GM23248 (cell line): Measurements from ENCODE around the gene KRTAP22-2. TPM values are rescaled to one million over a fixed set of nuclear protein-coding genes. Genes with fewer than 3 reads are reported as not detected.

ENCODE experiments used
- DNase-seq: peaks from one replicate; pipeline ENCODE4 v3.0.0-alpha.2; 2015
- H2AFZ ChIP-seq: fragments of 200-600 bp; sonication (generic); 2 replicates; pipeline ENCODE4 v1.6.1; 2016; ENCODE audit warnings: antibody characterized with exemption
- H3F3A ChIP-seq: fragments of 200-600 bp; sonication (generic); 2 replicates; pipeline ENCODE4 v1.6.1; 2016; ENCODE audit warnings: mild to moderate bottlenecking, antibody characterized with exemption, mixed run types; ENCODE audit not compliant: insufficient read depth
- H3K27ac ChIP-seq: fragments of 200-600 bp; sonication (generic); 2 replicates; pipeline ENCODE4 v1.5.1; 2016; ENCODE audit warnings: mild to moderate bottlenecking
- H3K27me3 ChIP-seq: fragments of 200-600 bp; sonication (generic); replicated peaks from 2 replicates; pipeline ENCODE4 v1.6.1; 2016; ENCODE audit warnings: mild to moderate bottlenecking; ENCODE audit not compliant: insufficient read depth
- H3K36me3 ChIP-seq: fragments of 200-600 bp; sonication (generic); 2 replicates; pipeline ENCODE4 v1.6.1; 2016; ENCODE audit warnings: low read depth, mild to moderate bottlenecking
- H3K4me1 ChIP-seq: fragments of 200-600 bp; sonication (generic); 2 replicates; pipeline ENCODE4 v1.6.1; 2016; ENCODE audit warnings: mild to moderate bottlenecking; ENCODE audit not compliant: insufficient read depth
- H3K4me2 ChIP-seq: fragments of 200-600 bp; sonication (generic); one replicate; pipeline ENCODE4 v1.6.1; 2016; ENCODE audit warnings: mild to moderate bottlenecking; ENCODE audit not compliant: unreplicated experiment
- H3K4me3 ChIP-seq: fragments of 200-600 bp; sonication (generic); 2 replicates; pipeline ENCODE4 v1.5.1; 2016; ENCODE audit warnings: mild to moderate bottlenecking
- H3K79me2 ChIP-seq: fragments of 200-600 bp; sonication (generic); 2 replicates; pipeline ENCODE4 v1.6.1; 2016; ENCODE audit warnings: mild to moderate bottlenecking; ENCODE audit not compliant: insufficient read depth
- H3K9ac ChIP-seq: fragments of 200-600 bp; sonication (generic); 2 replicates; pipeline ENCODE4 v1.6.1; 2016; ENCODE audit warnings: mild to moderate bottlenecking
- H3K9me2 ChIP-seq: fragments of 200-600 bp; sonication (generic); 2 replicates; pipeline ENCODE4 v1.6.1; 2016; ENCODE audit warnings: mixed run types, mild to moderate bottlenecking, moderate library complexity; ENCODE audit not compliant: insufficient read depth
- H3K9me3 ChIP-seq: fragments of 200-600 bp; sonication (generic); one replicate; pipeline ENCODE4 v1.6.1; 2017; ENCODE audit warnings: low read depth
- H4K20me1 ChIP-seq: fragments of 200-600 bp; sonication (generic); 2 replicates; pipeline ENCODE4 v1.6.0; 2016; ENCODE audit not compliant: insufficient read depth
- EZH2 ChIP-seq: fragments of 200-600 bp; sonication (generic); IDR thresholded peaks from 2 replicates; pipeline ENCODE4 v1.6.1; 2018; ENCODE audit warnings: antibody characterized with exemption, mild to moderate bottlenecking; ENCODE audit not compliant: insufficient read depth, poor library complexity, severe bottlenecking
- EZH2phosphoT487 ChIP-seq: fragments of 200-600 bp; sonication (generic); IDR thresholded peaks from 2 replicates; pipeline ENCODE4 v1.6.1; 2018; ENCODE audit warnings: antibody characterized with exemption, moderate library complexity, mild to moderate bottlenecking, low read depth; ENCODE audit not compliant: insufficient read depth
- WGBS, 2 experiments: methylation state at CpG; one replicate each; pipeline ENCODE4 v1.1.6; 2015 to 2017; ENCODE audit warnings: low lambda C conversion rate in 2 of 2, low coverage in 1 of 2; ENCODE audit errors: missing lambda C conversion rate in 2 of 2; 5-methylcytosine and 5-hydroxymethylcytosine counted together
- in situ Hi-C: fragments of 300-500 bp; cut with MboI; formaldehyde crosslinking; loops from 2 replicates; pipeline ENCODE4 v1.15.0; 2020
- polyA plus RNA-seq: library from polyadenylated mRNA; unstranded; fragments of >200 nt; fragmentation: Nextera tagmentation; extraction: Ambion mirVana; gene quantifications from 2 replicates; pipeline ENCODE4 v1.2.1, GENCODE V29; 2016
- total RNA-seq: library from RNA; depleted of rRNA; stranded (reverse); fragments of >200 nt; shearing (Covaris generic); gene quantifications from 2 replicates; pipeline ENCODE4 v1.2.3, GENCODE V29; 2014

Gene KRTAP22-2
- total and polyA plus RNA-seq, 2 experiments from 2014 or later: not detected

DNA sequence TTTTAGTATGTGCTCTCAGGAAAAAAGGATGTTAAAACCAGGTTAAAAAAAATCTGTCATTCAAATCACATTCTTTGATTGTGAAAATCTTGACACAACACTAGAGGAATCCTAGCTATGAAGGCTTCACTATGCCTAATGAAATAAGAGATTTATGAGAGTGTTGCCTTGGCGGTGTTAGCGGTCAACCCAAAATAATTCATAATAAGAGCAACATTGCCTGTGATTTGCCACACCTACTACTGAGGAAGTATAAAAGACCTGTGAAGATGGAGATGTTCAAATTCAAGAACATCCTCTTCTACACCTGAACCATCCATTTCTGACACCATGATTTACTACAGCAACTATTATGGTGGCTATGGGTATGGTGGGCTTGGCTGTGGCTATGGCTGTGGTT, 25.9 kb upstream of the KRTAP22-2 start, which contains the start of gene KRTAP20-1:
TSS of gene KRTAP20-1 (plus strand) at position 301 of the 400 bp plus-strand sequence. CDS start at position 331, 30 bp downstream.
- no peaks in the 10 kb centered on the region for H3F3A ChIP-seq
- H3K9me2 ChIP-seq: no peaks in the 10 kb centered on the region
- no peaks in the 10 kb centered on the region for H3K79me2 ChIP-seq
- 65 to 73% methylated on average over 2 of the region's 2 CpGs for WGBS, 2 experiments
- no peak within 1 kb of the TSS for H3K4me3 ChIP-seq
- no peaks in the 10 kb centered on the region for H3K4me1 ChIP-seq
- no peaks in the 10 kb centered on the region for H3K27me3 ChIP-seq
- no peaks in the 10 kb centered on the region for H4K20me1 ChIP-seq
- no peak within 1 kb of the TSS for H3K9ac ChIP-seq
- in situ Hi-C loops: no loop called here
- H2AFZ ChIP-seq: no peak within 1 kb of the TSS
- no peak for TF ChIP-seq EZH2phosphoT487
- TF ChIP-seq EZH2: no peak
- H3K4me2 ChIP-seq: no peak within 1 kb of the TSS
- H3K36me3 ChIP-seq: no peaks in the 10 kb centered on the region
- no peak within 1 kb of the TSS for H3K27ac ChIP-seq
- no peak for DNase-seq
- H3K9me3 ChIP-seq: no peaks in the 10 kb centered on the region

DNA sequence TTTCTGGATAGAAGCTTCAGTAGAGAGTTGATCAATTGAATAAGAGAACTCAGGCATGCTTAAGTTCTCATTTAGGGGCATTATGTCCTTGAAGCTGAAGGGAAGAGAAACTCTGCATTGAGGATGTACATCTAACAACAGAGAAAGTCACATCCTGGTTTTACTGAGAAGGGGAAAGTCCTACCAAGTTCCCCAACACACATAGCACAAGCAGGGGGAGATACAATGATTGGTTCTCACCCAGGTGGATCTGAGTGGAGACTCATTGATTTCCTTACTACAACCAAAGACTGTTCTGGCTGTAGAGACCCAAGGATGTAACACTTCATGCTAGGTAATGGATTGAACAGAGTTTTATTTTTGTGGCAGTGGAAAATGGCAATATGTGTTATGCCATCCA, 25.0 kb upstream of the KRTAP22-2 start:
- no peak overlapping the region for H3K9ac ChIP-seq
- no peak overlapping the region for H3K4me3 ChIP-seq
- TF ChIP-seq EZH2phosphoT487 (no peak), EZH2 (no peak)

DNA sequence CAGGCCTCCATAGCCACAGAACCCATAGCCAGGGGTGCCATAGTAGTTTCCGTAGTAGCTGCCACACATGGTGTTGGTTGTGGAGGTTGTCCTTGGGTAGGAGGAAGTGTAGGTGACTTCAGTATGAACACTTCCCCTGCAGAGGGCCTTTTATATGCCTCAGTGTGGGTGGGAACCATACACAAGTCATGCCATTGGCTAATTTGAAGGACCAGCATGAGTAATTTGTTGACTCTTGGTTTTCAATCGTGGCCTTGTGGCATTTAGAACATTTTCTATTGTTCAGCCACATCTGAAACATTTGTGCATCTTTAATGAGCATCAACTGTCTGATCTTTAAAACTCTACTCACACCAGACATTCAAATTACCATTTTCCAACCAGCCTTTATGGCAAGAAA, 23.6 kb upstream of the KRTAP22-2 start, which contains the start of gene KRTAP6-1:
TSS of gene KRTAP6-1 (minus strand) at position 95 of the 400 bp plus-strand sequence. CDS start at position 69, 26 bp downstream.
- TF ChIP-seq EZH2: no peak
- no peak for TF ChIP-seq EZH2phosphoT487
- WGBS, 2 experiments: 17 to 29% methylated on average over 2 of the region's 2 CpGs
- Histone ChIP-seq H3K36me3 (no peaks in the 10 kb centered on the region), H3K4me1 (no peaks in the 10 kb centered on the region), H3K79me2 (no peaks in the 10 kb centered on the region), H3K9me3 (peaks cover 4% of the 10 kb centered on the region), H2AFZ (no peak within 1 kb of the TSS), H3K4me3 (no peak within 1 kb of the TSS), H3K4me2 (no peak within 1 kb of the TSS), H3F3A (no peaks in the 10 kb centered on the region), H3K9ac (no peak within 1 kb of the TSS), H4K20me1 (no peaks in the 10 kb centered on the region), H3K27me3 (no peaks in the 10 kb centered on the region), H3K27ac (no peak within 1 kb of the TSS), H3K9me2 (no peaks in the 10 kb centered on the region)
- no peak for DNase-seq
- in situ Hi-C loops: no loop called here

More for the DNA sequence above, 25.0 kb upstream of the KRTAP22-2 start:
- Histone ChIP-seq H3F3A (no peaks in the 10 kb centered on the region), H3K9me2 (no peaks in the 10 kb centered on the region), H3K4me2 (no peak overlapping the region), H2AFZ (no peak overlapping the region), H3K9me3 (no peaks in the 10 kb centered on the region), H3K27me3 (no peaks in the 10 kb centered on the region), H3K27ac (no peak overlapping the region), H4K20me1 (no peaks in the 10 kb centered on the region), H3K79me2 (no peaks in the 10 kb centered on the region), H3K4me1 (no peaks in the 10 kb centered on the region), H3K36me3 (no peaks in the 10 kb centered on the region)
- no peak for DNase-seq
- in situ Hi-C loops: no loop called here

DNA sequence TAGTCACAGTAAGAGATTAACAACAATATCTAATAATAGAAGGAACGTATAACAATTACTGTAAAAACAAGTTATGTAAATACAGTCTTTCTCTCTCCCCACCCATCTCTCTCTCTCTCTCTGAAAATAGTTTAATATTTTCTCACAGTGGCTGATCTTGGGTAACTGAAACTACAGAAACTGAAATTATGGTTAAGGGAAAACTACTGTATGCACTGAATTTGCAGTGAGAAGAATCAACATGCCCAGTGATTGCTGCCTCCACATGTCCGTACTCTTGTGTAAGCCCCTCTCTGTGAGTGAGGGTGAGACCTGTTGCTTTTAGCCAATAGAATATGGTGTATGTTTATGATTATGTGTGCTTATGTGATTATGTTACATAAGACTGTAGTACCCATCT, 21.9 kb upstream of the KRTAP22-2 start:
- H3K27me3 ChIP-seq: no peaks in the 10 kb centered on the region
- H4K20me1 ChIP-seq: no peaks in the 10 kb centered on the region
- no peaks in the 10 kb centered on the region for H3K4me1 ChIP-seq
- H3K4me2 ChIP-seq: no peak overlapping the region
- H3K4me3 ChIP-seq: no peak overlapping the region
- TF ChIP-seq EZH2 (no peak), EZH2phosphoT487 (no peak)
- H3K36me3 ChIP-seq: no peaks in the 10 kb centered on the region
- H3K9me2 ChIP-seq: no peaks in the 10 kb centered on the region
- DNase-seq: no peak
- H3K9me3 ChIP-seq: peaks cover 5% of the 10 kb centered on the region
- H3F3A ChIP-seq: no peaks in the 10 kb centered on the region
- 38 to 44% methylated on average over 2 of the region's 2 CpGs for WGBS, 2 experiments
- no peak overlapping the region for H3K27ac ChIP-seq
- H3K9ac ChIP-seq: no peak overlapping the region
- no peaks in the 10 kb centered on the region for H3K79me2 ChIP-seq
- no peak overlapping the region for H2AFZ ChIP-seq
- in situ Hi-C loops: no loop called here

DNA sequence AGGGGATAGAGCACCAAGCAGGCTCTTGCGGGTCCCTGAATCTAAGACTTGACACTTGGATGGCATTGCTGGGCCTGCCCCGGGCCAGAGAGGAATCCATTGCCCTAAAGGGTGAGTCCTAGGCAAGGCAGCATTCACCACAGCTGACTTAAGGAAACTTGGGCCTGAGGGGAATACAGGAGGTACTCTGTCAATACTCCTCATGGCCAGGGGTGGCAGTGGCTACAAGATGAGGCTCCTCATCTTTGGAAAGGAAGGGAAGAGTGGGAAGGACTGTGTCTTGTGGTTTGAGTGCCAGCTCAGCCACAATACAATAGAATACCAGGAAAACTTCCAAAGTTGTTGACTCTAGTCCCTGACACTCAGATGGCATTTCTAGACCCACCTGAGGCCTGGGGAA, 15.8 kb upstream of the KRTAP22-2 start:
- 30 to 32% methylated on average over 2 of the region's 2 CpGs for WGBS, 2 experiments
- Histone ChIP-seq H3K9me3 (peaks cover 9% of the 10 kb centered on the region), H3K79me2 (no peaks in the 10 kb centered on the region), H3K9me2 (no peaks in the 10 kb centered on the region), H3K9ac (no peak overlapping the region), H4K20me1 (no peaks in the 10 kb centered on the region), H3K4me3 (no peak overlapping the region), H3K4me2 (no peak overlapping the region), H2AFZ (no peak overlapping the region), H3F3A (no peaks in the 10 kb centered on the region), H3K27me3 (no peaks in the 10 kb centered on the region), H3K36me3 (no peaks in the 10 kb centered on the region), H3K27ac (no peak overlapping the region), H3K4me1 (no peaks in the 10 kb centered on the region)
- TF ChIP-seq EZH2phosphoT487: no peak
- no peak for TF ChIP-seq EZH2
- in situ Hi-C loops: no loop called here
- DNase-seq: no peak
